HepG2 (cell line): Measurements from ENCODE around the gene CAPZB. TPM values are rescaled to one million over a fixed set of nuclear protein-coding genes. Genes with fewer than 3 reads are reported as not detected.

Source experiments
- ATAC-seq: fragments of 200-7000 bp; cut with Tn5 transposase; 3 replicates; pipeline ENCODE4 v1.9.1; 2020; ENCODE audit warnings: mild to moderate bottlenecking, moderate library complexity
- BruUV-seq: library from RNA; stranded (reverse); fragments of 400-500 nt; replicated peaks from 2 replicates; lab custom pipeline; 2021; lab: Mats Ljungman, UMichigan
- CTCF ChIA-PET: fragments of 300-600 bp; formaldehyde crosslinking; extraction: SDS; loops from one replicate; lab custom pipeline; 2021; ENCODE audit warnings: low total read pairs, inconsistent platforms, low intra/inter-chr PET ratio; lab: Yijun Ruan, JAX
- POLR2A ChIA-PET: fragments of 350-600 bp; sonication (Branson Sonifier 250); formaldehyde crosslinking; loops from one replicate; lab custom pipeline; 2020; ENCODE audit warnings: antibody characterized with exemption, inconsistent platforms; lab: Yijun Ruan, JAX
- DNase-seq: peaks from one replicate; pipeline ENCODE4 v3.0.0-alpha.2; 2015; ENCODE audit warnings: low spot score
- FAIRE-seq: peaks from 3 replicates; lab custom pipeline; 2011; peaks lifted over from hg19 to GRCh38; lab: Jason Lieb, UNC
- H2AFZ ChIP-seq: one replicate; pipeline ENCODE4 v1.6.1; 2011; ENCODE audit warnings: low read length, inconsistent platforms
- H3K27ac ChIP-seq: fragments of 300-600 bp; 3 replicates; pipeline ENCODE4 v1.8.0; 2011; ENCODE audit warnings: mixed run types, mild to moderate bottlenecking, mixed read lengths, low read length, inconsistent platforms; ENCODE audit not compliant: insufficient read depth; ENCODE audit errors: extremely low read length
- H3K27me3 ChIP-seq, 2 experiments: fragments of 200-600 bp in 1 of 2; 2 replicates in 1 of 2; 3 replicates in 1 of 2; pipeline versions ENCODE4 v1.6.0 to v1.8.0; 2011; ENCODE audit warnings: low read length in 2 of 2, mild to moderate bottlenecking in 2 of 2, moderate library complexity in 2 of 2, inconsistent platforms in 1 of 2; ENCODE audit not compliant: insufficient read depth in 2 of 2, control insufficient read depth in 1 of 2
- H3K36me3 ChIP-seq, 2 experiments: fragments of 200-600 bp in 1 of 2; replicated peaks in 1 of 2; 2 replicates in 1 of 2; 3 replicates in 1 of 2; pipeline versions ENCODE4 v1.5.1 to v1.8.0; 2011; ENCODE audit warnings: low read length in 2 of 2, inconsistent platforms in 1 of 2; ENCODE audit not compliant: insufficient read depth in 2 of 2, control insufficient read depth in 1 of 2
- H3K4me1 ChIP-seq: 2 replicates; pipeline ENCODE4 v1.5.1; 2012; ENCODE audit warnings: low read length, inconsistent platforms; ENCODE audit not compliant: insufficient read depth
- H3K4me2 ChIP-seq: 2 replicates; pipeline ENCODE4 v1.6.0; 2011; ENCODE audit warnings: low read depth, low read length, inconsistent platforms
- H3K4me3 ChIP-seq, 3 experiments: fragments of 200-600 bp in 1 of 3; sonication (generic), shearing (Covaris generic) in 1 of 3; replicated peaks in 1 of 3; 2 replicates each; pipeline ENCODE4 v1.5.1; 2011 to 2016; ENCODE audit warnings: low read length in 3 of 3, inconsistent platforms in 2 of 3, low read depth in 2 of 3, mild to moderate bottlenecking in 2 of 3, control low read depth in 1 of 3, mixed read lengths in 1 of 3; ENCODE audit not compliant: insufficient read depth in 1 of 3
- H3K79me2 ChIP-seq: one replicate; pipeline ENCODE4 v1.6.1; 2011; ENCODE audit warnings: low read length, inconsistent platforms; ENCODE audit not compliant: insufficient read depth
- H3K9ac ChIP-seq: 2 replicates; pipeline ENCODE4 v1.6.0; 2011; ENCODE audit warnings: mild to moderate bottlenecking, low read depth, low read length, inconsistent platforms; ENCODE audit not compliant: insufficient read depth
- H3K9me3 ChIP-seq: 2 replicates; pipeline ENCODE4 v1.5.1; 2012; ENCODE audit warnings: mild to moderate bottlenecking, low read length
- H4K20me1 ChIP-seq: 2 replicates; pipeline ENCODE4 v1.6.0; 2011; ENCODE audit warnings: inconsistent platforms, mild to moderate bottlenecking, low read length, moderate library complexity; ENCODE audit not compliant: insufficient read depth
- E2F2 ChIP-seq: sonication (generic); formaldehyde crosslinking; IDR thresholded peaks from 2 replicates; pipeline ENCODE4 v1.4.0; 2020; ENCODE audit warnings: missing genetic modification reagents, borderline replicate concordance
- MTA3 ChIP-seq: sonication (generic); formaldehyde crosslinking; IDR thresholded peaks from 2 replicates; pipeline ENCODE4 v1.4.0; 2020; ENCODE audit warnings: missing genetic modification reagents
- MXD3 ChIP-seq: IDR thresholded peaks from 2 replicates; pipeline ENCODE4 v1.6.1; 2016; ENCODE audit warnings: mild to moderate bottlenecking, missing biosample characterization, missing genetic modification reagents
- SIX1 ChIP-seq: sonication (generic); formaldehyde crosslinking; IDR thresholded peaks from 2 replicates; pipeline ENCODE4 v1.4.0; 2020; ENCODE audit warnings: missing genetic modification reagents, borderline replicate concordance
- YEATS4 ChIP-seq: sonication (generic); formaldehyde crosslinking; IDR thresholded peaks from 2 replicates; pipeline ENCODE4 v1.4.0; 2020; ENCODE audit warnings: missing genetic modification reagents, borderline replicate concordance
- ZC3H4 ChIP-seq: sonication (generic); formaldehyde crosslinking; IDR thresholded peaks from 2 replicates; pipeline ENCODE4 v1.4.0; 2020; ENCODE audit warnings: missing genetic modification reagents, borderline replicate concordance
- ZFP36 ChIP-seq: fragments of 150-350 bp; IDR thresholded peaks from 2 replicates; pipeline ENCODE4 v1.6.1; 2018; ENCODE audit warnings: borderline replicate concordance, low read length, low read depth; ENCODE audit not compliant: partially characterized antibody
- ZKSCAN8 ChIP-seq: IDR thresholded peaks from 2 replicates; pipeline ENCODE4 v1.6.1; 2016; ENCODE audit warnings: borderline replicate concordance, missing genetic modification reagents, missing compliant biosample characterization
- ZNF256 ChIP-seq: sonication (generic); formaldehyde crosslinking; conservative IDR thresholded peaks from 2 replicates; pipeline ENCODE4 v1.4.0; 2020; ENCODE audit warnings: missing genetic modification reagents
- WGBS: methylation state at CpG from one replicate; pipeline ENCODE4 v1.1.6; 2017; ENCODE audit warnings: low lambda C conversion rate; 5-methylcytosine and 5-hydroxymethylcytosine counted together
- in situ Hi-C: cut with HindIII; loops from 2 replicates; pipeline ENCODE4 v1.10.0; 2017; ENCODE audit warnings: low pct_unique_long_range_greater_than_20kb; ENCODE audit not compliant: extremely low pct_ligation_motif_present
- intact Hi-C: fragments of 100-400 bp; cut with micrococcal nuclease; formaldehyde crosslinking; loops from one replicate; pipeline ENCODE4 v1.10.0; 2022; ENCODE audit not compliant: unreplicated experiment
- polyA plus RNA-seq, 8 experiments: library from polyadenylated mRNA; depleted of rRNA in 3 of 8; stranded (reverse) in 7 of 8; unstranded in 1 of 8; fragments of >200 nt; fragmentation: Illumina TruSeq in 4 of 8; extraction: Trizol in 4 of 8; gene quantifications; 2 replicates each; pipeline versions ENCODE4 v1.2.1 to v1.2.3, GENCODE V29; 2011 to 2016; ENCODE audit warnings: low read depth in 4 of 8, missing spikeins in 1 of 8, mixed read lengths in 1 of 8; ENCODE audit not compliant: insufficient read depth in 1 of 8
- total RNA-seq, 5 experiments: library from RNA; depleted of rRNA; stranded (reverse); fragments of >200 nt; fragmentation: Illumina TruSeq; extraction: Trizol; gene quantifications; 2 replicates each; pipeline ENCODE4 v1.2.3, GENCODE V29; 2016; ENCODE audit warnings: low read depth in 1 of 5
- TF ChIP-seq, protein P1 (sequence below): IDR thresholded peaks from 2 replicates; pipeline ENCODE4 v1.6.1; 2016; ENCODE audit warnings: missing compliant biosample characterization, missing genetic modification reagents, borderline replicate concordance
- TF ChIP-seq, protein P2 (sequence below): sonication (generic); formaldehyde crosslinking; IDR thresholded peaks from 2 replicates; pipeline ENCODE4 v1.5.1; 2020; ENCODE audit warnings: mild to moderate bottlenecking, missing genetic modification reagents, borderline replicate concordance

CAPZB gene
- total and polyA plus RNA-seq, 2 of the 13 experiments (the other 11 are each of a cell fraction or from before 2014, with no cell fraction given), result 58.9 to 76.9 TPM

DNA sequence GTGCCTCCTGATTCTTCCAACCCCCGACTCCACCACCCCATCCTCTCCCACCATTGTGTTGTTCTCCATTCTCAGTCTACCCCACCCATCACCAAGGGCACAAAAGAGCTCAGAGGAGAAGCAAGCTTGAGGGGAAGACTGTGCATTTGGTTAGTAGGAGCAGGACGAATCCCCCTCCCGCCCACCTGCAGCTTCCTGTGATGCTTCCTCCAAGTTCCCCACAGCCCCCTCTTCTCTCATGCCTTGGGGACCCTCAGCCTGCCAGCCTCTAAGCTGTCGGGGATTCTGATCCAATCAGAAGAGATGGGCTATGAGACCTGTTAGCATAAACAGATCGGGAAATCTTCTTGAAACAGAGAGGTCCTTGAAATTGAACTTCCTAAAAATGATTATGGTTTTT, 22.2 kb upstream of the CAPZB start:
- Histone ChIP-seq H4K20me1 (no peaks in the 10 kb centered on the region), H3K4me2 (no peak overlapping the region), H3K9ac (no peak overlapping the region), H3K4me1 (peaks cover 14% of the 10 kb centered on the region), H3K27me3 (no peaks in the 10 kb centered on the region; a peak in 1 of 5 replicates), H3K27ac (no peak overlapping the region), H3K9me3 (no peaks in the 10 kb centered on the region), H2AFZ (no peak overlapping the region)
- no peak for FAIRE-seq
- intact Hi-C loops (no loop called here), in situ Hi-C loops (no loop called here)
- POLR2A ChIA-PET, result no interaction called here
- no peak for ATAC-seq
- no TSS peak for BruUV-seq
- TF ChIP-seq, protein P1, sequence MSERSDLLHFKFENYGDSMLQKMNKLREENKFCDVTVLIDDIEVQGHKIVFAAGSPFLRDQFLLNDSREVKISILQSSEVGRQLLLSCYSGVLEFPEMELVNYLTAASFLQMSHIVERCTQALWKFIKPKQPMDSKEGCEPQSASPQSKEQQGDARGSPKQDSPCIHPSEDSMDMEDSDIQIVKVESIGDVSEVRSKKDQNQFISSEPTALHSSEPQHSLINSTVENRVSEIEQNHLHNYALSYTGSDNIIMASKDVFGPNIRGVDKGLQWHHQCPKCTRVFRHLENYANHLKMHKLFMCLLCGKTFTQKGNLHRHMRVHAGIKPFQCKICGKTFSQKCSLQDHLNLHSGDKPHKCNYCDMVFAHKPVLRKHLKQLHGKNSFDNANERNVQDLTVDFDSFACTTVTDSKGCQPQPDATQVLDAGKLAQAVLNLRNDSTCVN, result no peak
- TF ChIP-seq ZFP36 (no peak), ZC3H4 (CRISPR knock-in tag) (no peak), ZNF256 (no peak), YEATS4 (CRISPR knock-in tag) (no peak), MTA3 (no peak), ZKSCAN8 (no peak), MXD3 (CRISPR knock-in tag) (no peak), E2F2 (CRISPR knock-in tag) (no peak), SIX1 (CRISPR knock-in tag) (no peak)
- TF ChIP-seq, protein P2, sequence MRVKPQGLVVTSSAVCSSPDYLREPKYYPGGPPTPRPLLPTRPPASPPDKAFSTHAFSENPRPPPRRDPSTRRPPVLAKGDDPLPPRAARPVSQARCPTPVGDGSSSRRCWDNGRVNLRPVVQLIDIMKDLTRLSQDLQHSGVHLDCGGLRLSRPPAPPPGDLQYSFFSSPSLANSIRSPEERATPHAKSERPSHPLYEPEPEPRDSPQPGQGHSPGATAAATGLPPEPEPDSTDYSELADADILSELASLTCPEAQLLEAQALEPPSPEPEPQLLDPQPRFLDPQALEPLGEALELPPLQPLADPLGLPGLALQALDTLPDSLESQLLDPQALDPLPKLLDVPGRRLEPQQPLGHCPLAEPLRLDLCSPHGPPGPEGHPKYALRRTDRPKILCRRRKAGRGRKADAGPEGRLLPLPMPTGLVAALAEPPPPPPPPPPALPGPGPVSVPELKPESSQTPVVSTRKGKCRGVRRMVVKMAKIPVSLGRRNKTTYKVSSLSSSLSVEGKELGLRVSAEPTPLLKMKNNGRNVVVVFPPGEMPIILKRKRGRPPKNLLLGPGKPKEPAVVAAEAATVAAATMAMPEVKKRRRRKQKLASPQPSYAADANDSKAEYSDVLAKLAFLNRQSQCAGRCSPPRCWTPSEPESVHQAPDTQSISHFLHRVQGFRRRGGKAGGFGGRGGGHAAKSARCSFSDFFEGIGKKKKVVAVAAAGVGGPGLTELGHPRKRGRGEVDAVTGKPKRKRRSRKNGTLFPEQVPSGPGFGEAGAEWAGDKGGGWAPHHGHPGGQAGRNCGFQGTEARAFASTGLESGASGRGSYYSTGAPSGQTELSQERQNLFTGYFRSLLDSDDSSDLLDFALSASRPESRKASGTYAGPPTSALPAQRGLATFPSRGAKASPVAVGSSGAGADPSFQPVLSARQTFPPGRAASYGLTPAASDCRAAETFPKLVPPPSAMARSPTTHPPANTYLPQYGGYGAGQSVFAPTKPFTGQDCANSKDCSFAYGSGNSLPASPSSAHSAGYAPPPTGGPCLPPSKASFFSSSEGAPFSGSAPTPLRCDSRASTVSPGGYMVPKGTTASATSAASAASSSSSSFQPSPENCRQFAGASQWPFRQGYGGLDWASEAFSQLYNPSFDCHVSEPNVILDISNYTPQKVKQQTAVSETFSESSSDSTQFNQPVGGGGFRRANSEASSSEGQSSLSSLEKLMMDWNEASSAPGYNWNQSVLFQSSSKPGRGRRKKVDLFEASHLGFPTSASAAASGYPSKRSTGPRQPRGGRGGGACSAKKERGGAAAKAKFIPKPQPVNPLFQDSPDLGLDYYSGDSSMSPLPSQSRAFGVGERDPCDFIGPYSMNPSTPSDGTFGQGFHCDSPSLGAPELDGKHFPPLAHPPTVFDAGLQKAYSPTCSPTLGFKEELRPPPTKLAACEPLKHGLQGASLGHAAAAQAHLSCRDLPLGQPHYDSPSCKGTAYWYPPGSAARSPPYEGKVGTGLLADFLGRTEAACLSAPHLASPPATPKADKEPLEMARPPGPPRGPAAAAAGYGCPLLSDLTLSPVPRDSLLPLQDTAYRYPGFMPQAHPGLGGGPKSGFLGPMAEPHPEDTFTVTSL, result no peak
- TF ChIP-seq, all 625 proteins: peak for 0
- H3K4me3 ChIP-seq, result no peak overlapping the region
- WGBS, result 59% methylated on average over 5 of the region's 5 CpGs
- DNase-seq, result no peak
- CTCF ChIA-PET, result no interaction called here
- no peaks in the 10 kb centered on the region for H3K36me3 ChIP-seq
- no peaks in the 10 kb centered on the region for H3K79me2 ChIP-seq
